HepG2 (cell line): ENCODE data around the gene SNAP29.

ENCODE experiments used
- FOXJ3 ChIP-seq: sonication (generic); formaldehyde crosslinking; IDR thresholded peaks from 2 replicates; pipeline ENCODE4 v1.4.0; 2020; ENCODE audit warnings: missing genetic modification reagents, mild to moderate bottlenecking, borderline replicate concordance
- HOXD1 ChIP-seq: sonication (generic); formaldehyde crosslinking; IDR thresholded peaks from 2 replicates; pipeline ENCODE4 v1.5.0; 2020; ENCODE audit warnings: missing genetic modification reagents
- IRF2 ChIP-seq: IDR thresholded peaks from 2 replicates; pipeline ENCODE4 v1.6.1; 2018; ENCODE audit warnings: missing genetic modification reagents, missing compliant biosample characterization
- POLR2A ChIP-seq, 2 experiments: IDR thresholded peaks; 2 replicates each; pipeline ENCODE4 v1.6.1; 2011; ENCODE audit warnings: low read depth in 2 of 2, low read length in 2 of 2, mild to moderate bottlenecking in 1 of 2, moderate library complexity in 1 of 2; ENCODE audit not compliant: insufficient read depth in 1 of 2
- SMC3 ChIP-seq: IDR thresholded peaks from 2 replicates; pipeline ENCODE4 v1.6.1; 2011; ENCODE audit warnings: low read length, improper control_type of control experiment
- TCF7 ChIP-seq: sonication (generic); IDR thresholded peaks from 2 replicates; pipeline ENCODE4 v1.6.1; 2016; ENCODE audit warnings: antibody characterized with exemption, low read depth
- YY1 ChIP-seq: IDR thresholded peaks from 2 replicates; pipeline ENCODE4 v1.6.1; 2011; ENCODE audit warnings: low read length, low read depth, moderate library complexity, mild to moderate bottlenecking; ENCODE audit not compliant: insufficient read depth, insufficient replicate concordance
- ZKSCAN1 ChIP-seq: fragments of 150-350 bp; IDR thresholded peaks from 2 replicates; pipeline ENCODE4 v1.6.1; 2014; ENCODE audit warnings: low read length
- ZNF205 ChIP-seq: IDR thresholded peaks from 2 replicates; pipeline ENCODE4 v1.6.1; 2018; ENCODE audit warnings: missing biosample characterization, missing genetic modification reagents

DNA sequence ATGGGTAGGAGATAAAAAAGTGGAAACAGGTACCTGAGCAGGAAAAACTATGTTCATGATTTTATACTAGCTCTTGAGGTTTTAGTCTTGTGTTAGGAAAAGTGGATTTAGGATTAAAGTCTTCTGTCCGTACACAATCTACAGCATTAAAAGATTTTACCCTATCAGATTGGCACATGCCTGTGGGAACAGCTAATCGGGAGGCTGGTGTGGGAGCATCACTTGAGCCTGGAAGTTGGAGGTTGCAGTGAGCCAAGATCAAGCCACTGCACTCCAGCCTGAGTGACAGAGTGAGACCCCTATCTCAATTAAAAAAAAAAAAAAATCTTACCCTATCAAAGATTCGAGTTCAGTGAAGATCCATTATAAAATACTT is 46.2 kb downstream of the SNAP29 start:
- TF ChIP-seq HOXD1 (CRISPR knock-in tag), result no peak
- no peak for TF ChIP-seq ZNF205 (CRISPR knock-in tag)
- TF ChIP-seq TCF7, result no peak
- TF ChIP-seq FOXJ3 (CRISPR knock-in tag), result no peak
- no peak for TF ChIP-seq IRF2
- no peak for TF ChIP-seq ZKSCAN1
- no peak for TF ChIP-seq YY1
- TF ChIP-seq POLR2A (IDR thresholded peaks at IDR 0.05; ENCODE audit: insufficient read depth in 1 of 2, low read depth in 2 of 2, low read length in 2 of 2), result no peak
- no peak for TF ChIP-seq SMC3
